BLaER1 (cell line): ENCODE results near the gene ZHX3.

Source experiments
- H3K27ac ChIP-seq: shearing (Covaris generic); formaldehyde crosslinking; 2 replicates; pipeline ENCODE4 v1.8.1; 2022
- H3K27me3 ChIP-seq: shearing (Covaris generic); formaldehyde crosslinking; 2 replicates; pipeline ENCODE4 v1.8.1; 2022
- H3K36me3 ChIP-seq: shearing (Covaris generic); formaldehyde crosslinking; 2 replicates; pipeline ENCODE4 v1.8.1; 2022
- H3K4me1 ChIP-seq: shearing (Covaris generic); formaldehyde crosslinking; 2 replicates; pipeline ENCODE4 v1.8.1; 2022
- H3K4me2 ChIP-seq: shearing (Covaris generic); formaldehyde crosslinking; 2 replicates; pipeline ENCODE4 v1.8.1; 2022
- H3K4me3 ChIP-seq: shearing (Covaris generic); formaldehyde crosslinking; 2 replicates; pipeline ENCODE4 v1.8.1; 2022
- H3K9ac ChIP-seq: shearing (Covaris generic); formaldehyde crosslinking; 2 replicates; pipeline ENCODE4 v1.8.1; 2022
- H3K9me3 ChIP-seq: shearing (Covaris generic); formaldehyde crosslinking; 2 replicates; pipeline ENCODE4 v1.8.1; 2022
- H4K20me1 ChIP-seq: shearing (Covaris generic); formaldehyde crosslinking; 2 replicates; pipeline ENCODE4 v1.8.1; 2022
- Cebpa-rat ChIP-seq: shearing (Covaris generic); IDR thresholded peaks from 2 replicates; pipeline ENCODE4 v1.8.1; 2022

ZHX3 gene

DNA sequence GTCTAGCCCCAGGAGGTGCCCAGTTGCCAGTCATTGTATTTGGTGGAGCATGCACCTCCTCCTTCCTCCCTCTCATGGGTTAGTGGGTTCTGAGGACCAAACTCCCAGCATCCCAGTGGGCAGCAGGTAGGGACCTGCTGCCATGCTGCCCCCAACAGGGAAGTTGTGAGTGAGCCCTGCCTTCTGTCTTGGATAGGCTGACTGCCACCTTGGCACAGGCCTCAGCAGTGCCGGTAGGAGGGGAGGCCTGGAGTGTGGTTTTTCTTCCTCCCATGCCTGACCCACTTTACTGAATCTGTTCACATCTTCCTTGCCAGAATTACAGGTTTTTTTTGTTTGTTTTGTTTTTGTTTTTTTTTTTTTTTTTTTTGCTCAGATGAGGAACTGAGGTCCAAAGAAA, 155.6 kb downstream of the ZHX3 start:
- no peak for TF ChIP-seq Cebpa-rat
- peaks cover 23% of the 10 kb centered on the region for H3K4me1 ChIP-seq
- H3K27ac ChIP-seq: no peak overlapping the region
- no peak overlapping the region for H3K4me3 ChIP-seq
- peaks cover 100% of the 10 kb centered on the region for H4K20me1 ChIP-seq
- no peak overlapping the region for H3K9ac ChIP-seq
- H3K9me3 ChIP-seq: no peaks in the 10 kb centered on the region
- peaks cover 89% of the 10 kb centered on the region for H3K36me3 ChIP-seq
- H3K27me3 ChIP-seq: peaks cover 40% of the 10 kb centered on the region
- H3K4me2 ChIP-seq: no peak overlapping the region

DNA sequence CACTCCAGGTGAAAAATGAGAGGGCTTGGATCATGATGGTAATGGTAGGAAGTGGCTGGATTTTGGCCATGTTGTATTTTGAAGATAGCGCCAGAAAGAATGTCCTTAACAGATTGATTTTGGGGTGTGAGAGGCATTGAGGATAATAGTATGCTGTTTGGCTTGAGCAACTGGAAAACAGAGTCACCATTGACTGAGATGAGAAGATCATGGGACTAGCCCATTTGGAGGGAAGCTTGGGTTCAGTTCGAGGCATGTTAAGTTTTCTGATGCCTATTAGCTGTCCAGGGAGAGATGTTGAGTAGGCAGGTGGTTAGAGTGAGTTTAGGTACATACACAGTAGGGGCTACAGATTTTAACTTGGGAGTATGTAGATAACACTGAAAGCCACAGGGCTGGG, 156.8 kb downstream of the ZHX3 start:
- peaks cover 84% of the 10 kb centered on the region for H3K36me3 ChIP-seq
- peaks cover 100% of the 10 kb centered on the region for H4K20me1 ChIP-seq
- peaks cover 29% of the 10 kb centered on the region for H3K27me3 ChIP-seq
- H3K4me3 ChIP-seq: no peak overlapping the region
- no peak overlapping the region for H3K27ac ChIP-seq
- H3K9me3 ChIP-seq: no peaks in the 10 kb centered on the region
- TF ChIP-seq Cebpa-rat: no peak
- H3K4me1 ChIP-seq: peaks cover 26% of the 10 kb centered on the region
- H3K9ac ChIP-seq: no peak overlapping the region
- H3K4me2 ChIP-seq: no peak overlapping the region

DNA sequence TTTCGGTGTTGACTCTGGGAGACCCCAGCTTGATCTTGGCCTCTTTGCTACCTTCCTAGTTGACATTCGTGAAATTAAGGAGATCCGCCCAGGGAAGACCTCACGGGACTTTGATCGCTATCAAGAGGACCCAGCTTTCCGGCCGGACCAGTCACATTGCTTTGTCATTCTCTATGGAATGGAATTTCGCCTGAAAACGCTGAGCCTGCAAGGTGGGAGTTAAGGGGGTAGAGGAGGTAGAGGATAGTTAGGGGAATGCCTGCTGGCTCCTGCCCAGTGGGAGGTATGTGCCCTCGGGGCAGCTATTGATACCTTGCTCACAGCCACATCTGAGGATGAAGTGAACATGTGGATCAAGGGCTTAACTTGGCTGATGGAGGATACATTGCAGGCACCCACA, 158.0 kb downstream of the ZHX3 start:
- Histone ChIP-seq H3K9ac (no peak overlapping the region), H3K4me3 (no peak overlapping the region), H3K4me1 (peaks cover 37% of the 10 kb centered on the region), H3K27ac (no peak overlapping the region), H3K9me3 (no peaks in the 10 kb centered on the region), H3K36me3 (peaks cover 84% of the 10 kb centered on the region), H4K20me1 (peaks cover 100% of the 10 kb centered on the region), H3K27me3 (peaks cover 18% of the 10 kb centered on the region), H3K4me2 (no peak overlapping the region)
- no peak for TF ChIP-seq Cebpa-rat

DNA sequence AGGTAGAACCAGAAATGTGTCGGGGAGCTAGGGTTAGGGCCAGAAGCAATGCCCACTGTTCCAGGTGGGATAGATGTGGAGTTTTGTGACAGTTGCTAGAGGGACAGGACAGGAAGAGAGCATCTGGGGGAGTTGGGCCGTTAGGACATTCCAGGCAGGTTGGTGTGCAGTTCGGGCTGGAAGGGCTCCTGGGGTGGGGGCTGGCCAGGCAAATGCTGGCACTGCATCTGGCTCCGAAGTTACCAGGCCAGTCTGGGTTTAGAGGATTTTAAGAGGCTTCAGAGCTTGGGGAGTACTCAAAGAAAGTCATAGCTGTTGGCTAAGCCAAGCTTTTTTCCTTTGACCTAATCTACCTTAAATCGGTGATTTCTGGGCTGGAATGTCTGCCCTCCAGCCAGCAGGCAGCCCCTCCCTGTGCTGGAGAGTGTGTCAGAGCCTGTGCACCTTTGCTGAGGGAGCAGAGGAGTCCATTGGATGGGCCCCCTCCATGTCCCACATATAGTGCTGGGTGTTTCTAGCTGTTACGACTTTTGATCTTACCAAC, 159.4 kb downstream of the ZHX3 start:
- H4K20me1 ChIP-seq: peaks cover 100% of the 10 kb centered on the region
- H3K36me3 ChIP-seq: peaks cover 76% of the 10 kb centered on the region
- H3K9me3 ChIP-seq: no peaks in the 10 kb centered on the region
- peaks cover 51% of the 10 kb centered on the region for H3K4me1 ChIP-seq
- no peak overlapping the region for H3K9ac ChIP-seq
- no peak for TF ChIP-seq Cebpa-rat
- no peak overlapping the region for H3K4me2 ChIP-seq
- H3K27ac ChIP-seq: no peak overlapping the region
- peaks cover 4% of the 10 kb centered on the region; the same call in 1 of the 2 replicates for H3K27me3 ChIP-seq
- no peak overlapping the region for H3K4me3 ChIP-seq

DNA sequence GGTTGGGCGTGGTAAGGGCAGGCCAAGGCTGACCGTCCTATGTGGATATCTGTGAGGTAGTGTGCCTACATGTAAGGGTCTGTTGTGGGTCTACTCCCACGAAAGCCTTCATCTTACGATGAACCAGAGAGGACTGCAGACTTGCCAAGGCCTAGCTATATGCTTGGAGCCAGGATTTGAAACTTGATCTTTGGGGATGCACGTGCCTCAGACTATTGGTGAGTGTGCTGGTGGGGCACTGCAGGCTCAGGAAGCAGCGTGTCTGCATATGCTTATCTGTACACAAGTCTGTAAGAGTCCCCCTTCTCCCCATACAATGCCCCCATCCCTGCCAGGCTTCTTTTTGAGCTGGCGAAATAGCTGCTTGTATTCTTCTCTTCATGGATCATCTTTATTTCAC, 162.3 kb downstream of the ZHX3 start:
- H3K36me3 ChIP-seq: peaks cover 68% of the 10 kb centered on the region
- peak overlapping the region; percentile 65 for H3K4me2 ChIP-seq
- no peak for TF ChIP-seq Cebpa-rat
- no peak overlapping the region for H3K9ac ChIP-seq
- no peak overlapping the region for H3K4me3 ChIP-seq
- no peaks in the 10 kb centered on the region for H3K27me3 ChIP-seq
- H3K4me1 ChIP-seq: peaks cover 76% of the 10 kb centered on the region
- H4K20me1 ChIP-seq: peaks cover 100% of the 10 kb centered on the region
- H3K27ac ChIP-seq: no peak overlapping the region
- H3K9me3 ChIP-seq: no peaks in the 10 kb centered on the region

DNA sequence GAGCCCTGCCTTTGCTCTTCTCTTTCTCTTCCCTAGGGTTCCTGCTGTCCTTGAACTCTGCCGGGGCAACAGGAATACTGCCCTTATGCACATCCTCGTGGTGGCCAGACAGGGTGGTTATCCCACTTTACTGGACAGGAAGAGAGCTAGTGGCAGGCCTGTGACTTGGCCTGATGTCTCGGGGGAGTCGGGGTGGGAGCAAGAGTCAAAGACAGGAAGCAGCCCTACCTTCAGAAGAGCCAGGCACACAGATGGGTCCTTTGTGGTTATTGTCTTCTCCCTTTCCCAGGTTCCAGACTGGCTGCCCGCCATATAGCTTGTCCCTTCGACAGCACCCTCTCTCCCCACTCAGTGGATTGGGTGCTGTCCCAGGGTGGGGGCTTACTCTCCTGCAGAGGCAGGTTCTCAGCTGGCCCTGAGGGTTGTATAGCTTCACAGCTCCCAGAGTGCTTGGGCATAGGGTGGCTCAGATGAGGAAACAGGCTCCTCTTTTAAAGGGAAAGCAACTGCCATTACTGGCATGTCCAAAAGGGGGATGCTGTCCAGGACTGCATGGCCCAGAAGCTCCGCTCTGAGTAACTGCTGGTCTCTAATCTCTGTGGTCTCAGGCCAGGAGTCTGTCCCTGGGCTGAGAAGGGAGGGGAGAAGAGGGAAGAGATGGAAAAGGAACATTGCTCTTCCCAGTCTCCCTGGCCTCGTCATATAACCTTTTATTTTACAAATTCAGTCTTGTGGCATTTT, 162.9 kb downstream of the ZHX3 start:
- no peak overlapping the region for H3K4me3 ChIP-seq
- H4K20me1 ChIP-seq: peaks cover 100% of the 10 kb centered on the region
- peak overlapping the region; percentile 35; the same call in 1 of the 2 replicates for H3K27ac ChIP-seq
- no peak for TF ChIP-seq Cebpa-rat
- peaks cover 82% of the 10 kb centered on the region for H3K4me1 ChIP-seq
- H3K36me3 ChIP-seq: peaks cover 68% of the 10 kb centered on the region
- H3K9me3 ChIP-seq: no peaks in the 10 kb centered on the region
- peak overlapping the region; percentile 65 for H3K4me2 ChIP-seq
- H3K9ac ChIP-seq: no peak overlapping the region
- H3K27me3 ChIP-seq: no peaks in the 10 kb centered on the region

DNA sequence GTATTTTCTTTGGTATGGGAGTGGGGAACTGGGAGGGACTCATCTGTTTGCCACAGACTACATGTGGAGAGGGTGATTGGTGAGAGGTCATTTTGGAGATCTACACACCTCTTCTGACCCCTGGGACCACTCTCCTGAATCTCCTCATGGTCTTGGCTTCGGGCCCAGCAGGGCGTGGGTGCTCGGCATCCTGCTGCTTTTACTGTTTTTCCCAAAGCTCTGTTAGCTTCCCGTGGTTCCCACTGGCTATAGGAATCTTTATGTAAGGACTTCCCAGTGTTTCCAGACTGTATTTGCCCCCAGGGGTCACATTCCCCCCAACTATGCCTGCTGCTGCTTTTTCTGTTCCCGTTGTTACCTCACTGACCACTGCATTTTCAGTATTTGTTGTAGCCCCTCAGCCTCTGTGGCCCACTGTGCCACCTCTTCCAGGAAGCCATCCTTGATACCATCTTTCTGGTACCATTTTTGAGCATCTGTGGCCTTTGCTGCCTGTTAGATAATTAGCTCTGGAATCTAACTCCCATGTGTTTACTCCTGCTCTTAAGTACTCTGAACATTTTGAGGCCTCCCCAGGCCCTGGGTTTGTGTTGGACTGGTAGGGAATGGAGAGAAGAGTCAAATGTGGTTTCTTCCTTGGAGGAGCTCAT, 165.3 kb downstream of the ZHX3 start:
- H3K4me2 ChIP-seq: peak overlapping the region; percentile 9; the same call in 1 of the 2 replicates
- H3K9me3 ChIP-seq: no peaks in the 10 kb centered on the region
- H3K27me3 ChIP-seq: no peaks in the 10 kb centered on the region
- TF ChIP-seq Cebpa-rat: no peak
- no peak overlapping the region for H3K9ac ChIP-seq
- H3K36me3 ChIP-seq: peaks cover 74% of the 10 kb centered on the region
- peaks cover 100% of the 10 kb centered on the region for H4K20me1 ChIP-seq
- no peak overlapping the region for H3K27ac ChIP-seq
- H3K4me1 ChIP-seq: peaks cover 87% of the 10 kb centered on the region
- no peak overlapping the region for H3K4me3 ChIP-seq

DNA sequence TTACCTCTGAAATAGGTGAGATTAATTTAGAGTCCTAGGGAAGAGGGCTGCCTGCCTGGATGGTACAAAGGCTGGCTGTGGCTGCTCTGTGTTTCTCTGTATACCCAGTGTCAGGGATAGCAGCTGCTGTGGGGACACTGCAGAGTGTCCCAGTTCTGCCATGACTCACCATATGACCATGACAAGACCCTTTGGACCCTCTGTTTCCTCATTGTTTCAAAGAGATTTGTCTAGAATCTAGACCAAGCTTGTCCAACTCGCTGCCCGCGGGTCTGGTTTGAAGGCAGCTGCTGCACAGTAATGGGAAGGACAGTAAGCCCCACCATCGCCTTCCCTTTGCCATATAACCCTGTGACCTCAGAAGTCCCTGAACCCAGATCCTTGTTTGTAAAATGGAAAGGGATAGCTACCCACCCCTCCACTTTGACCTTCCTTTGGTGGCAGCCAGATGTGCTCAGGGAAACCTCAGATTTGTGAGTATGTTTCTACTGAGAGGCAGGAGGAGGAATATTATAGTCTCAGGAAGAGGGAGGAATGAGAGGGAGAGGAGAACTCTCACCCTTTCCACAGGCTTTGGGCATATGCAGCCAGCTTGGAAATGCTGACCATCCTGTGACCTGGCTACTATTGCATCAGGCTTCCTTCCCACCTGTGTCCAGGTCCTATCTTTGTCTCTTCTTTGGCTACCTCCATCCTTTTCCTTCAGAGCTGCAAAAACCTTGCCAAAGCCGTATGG, 166.2 kb downstream of the ZHX3 start:
- H3K9ac ChIP-seq: no peak overlapping the region
- H3K9me3 ChIP-seq: no peaks in the 10 kb centered on the region
- no peaks in the 10 kb centered on the region for H3K27me3 ChIP-seq
- no peak overlapping the region for H3K27ac ChIP-seq
- peaks cover 83% of the 10 kb centered on the region for H3K36me3 ChIP-seq
- 0 out of 2 replicates have a peak overlapping the region, but pooled peaks have one; percentile 9 for H3K4me2 ChIP-seq
- H3K4me3 ChIP-seq: no peak overlapping the region
- TF ChIP-seq Cebpa-rat: no peak
- peaks cover 100% of the 10 kb centered on the region for H4K20me1 ChIP-seq
- peaks cover 87% of the 10 kb centered on the region for H3K4me1 ChIP-seq

DNA sequence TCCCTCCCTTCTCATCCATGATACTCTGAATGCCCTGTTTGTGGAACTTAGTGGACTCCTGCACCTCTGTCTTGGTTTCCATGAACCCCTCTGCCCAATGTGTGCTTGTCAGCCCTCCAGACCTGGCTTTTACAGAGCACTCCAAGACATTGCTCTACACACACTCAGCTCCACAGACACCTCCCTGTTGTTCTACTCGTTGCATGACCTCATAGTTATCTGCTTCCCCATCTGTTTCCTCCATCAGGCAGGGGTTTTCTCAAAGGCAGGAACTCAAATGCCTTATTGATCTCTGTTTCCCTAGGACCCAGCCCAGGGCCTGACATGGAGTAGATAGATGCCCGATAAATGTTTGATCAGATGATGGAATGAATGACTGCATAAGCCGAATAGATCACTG, 166.9 kb downstream of the ZHX3 start:
- Histone ChIP-seq H3K4me1 (peaks cover 87% of the 10 kb centered on the region), H3K36me3 (peaks cover 83% of the 10 kb centered on the region), H3K27ac (no peak overlapping the region), H3K27me3 (no peaks in the 10 kb centered on the region), H3K9me3 (no peaks in the 10 kb centered on the region), H3K4me2 (no peak overlapping the region), H3K4me3 (no peak overlapping the region), H4K20me1 (peaks cover 100% of the 10 kb centered on the region), H3K9ac (no peak overlapping the region)
- no peak for TF ChIP-seq Cebpa-rat
